MM.1S (cell line): Measurements from ENCODE around the gene EVA1A.

ENCODE experiments used
- EZH2 ChIP-seq: fragments of 300-600 bp; sonication (generic); optimal IDR thresholded peaks from 2 replicates; pipeline ENCODE3; 2017; ENCODE audit warnings: low read depth, mild to moderate bottlenecking, antibody characterized with exemption, low read length, mixed read lengths
- TF ChIP-seq, protein P1 (sequence below): fragments of 300-600 bp; sonication (generic); IDR thresholded peaks from 2 replicates; pipeline ENCODE4 v1.5.1; 2016; ENCODE audit warnings: antibody characterized with exemption, low read length, mixed read lengths

DNA sequence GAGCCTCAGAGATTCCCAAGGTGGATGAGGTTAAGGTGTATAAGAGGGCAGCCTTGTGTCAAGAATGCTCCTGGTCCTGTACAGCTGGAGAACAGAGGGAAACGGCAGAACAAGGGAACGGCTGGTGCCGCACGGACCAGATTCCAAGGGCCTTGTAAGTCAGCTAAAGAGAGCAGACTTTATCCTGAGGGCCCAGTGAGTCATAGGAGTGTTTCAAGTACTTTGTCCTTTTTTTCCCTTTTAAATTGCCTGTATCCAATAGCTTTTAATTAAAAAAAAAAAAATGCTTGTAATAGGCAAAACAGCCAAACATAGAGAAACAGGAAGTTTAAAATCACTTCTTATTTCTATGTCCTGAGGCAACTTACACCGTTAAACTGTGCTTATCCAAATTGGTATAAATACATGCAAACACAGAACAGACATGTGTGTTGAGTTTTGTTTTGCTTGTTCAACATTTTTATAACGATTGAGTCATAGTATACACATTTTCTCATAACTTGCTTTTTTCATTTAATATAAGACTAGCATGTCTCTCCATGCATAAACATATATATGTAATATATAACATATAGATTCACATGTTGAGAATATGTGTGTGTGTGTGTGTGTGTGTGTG, 42.1 kb upstream of the EVA1A start:
- TF ChIP-seq, protein P1, sequence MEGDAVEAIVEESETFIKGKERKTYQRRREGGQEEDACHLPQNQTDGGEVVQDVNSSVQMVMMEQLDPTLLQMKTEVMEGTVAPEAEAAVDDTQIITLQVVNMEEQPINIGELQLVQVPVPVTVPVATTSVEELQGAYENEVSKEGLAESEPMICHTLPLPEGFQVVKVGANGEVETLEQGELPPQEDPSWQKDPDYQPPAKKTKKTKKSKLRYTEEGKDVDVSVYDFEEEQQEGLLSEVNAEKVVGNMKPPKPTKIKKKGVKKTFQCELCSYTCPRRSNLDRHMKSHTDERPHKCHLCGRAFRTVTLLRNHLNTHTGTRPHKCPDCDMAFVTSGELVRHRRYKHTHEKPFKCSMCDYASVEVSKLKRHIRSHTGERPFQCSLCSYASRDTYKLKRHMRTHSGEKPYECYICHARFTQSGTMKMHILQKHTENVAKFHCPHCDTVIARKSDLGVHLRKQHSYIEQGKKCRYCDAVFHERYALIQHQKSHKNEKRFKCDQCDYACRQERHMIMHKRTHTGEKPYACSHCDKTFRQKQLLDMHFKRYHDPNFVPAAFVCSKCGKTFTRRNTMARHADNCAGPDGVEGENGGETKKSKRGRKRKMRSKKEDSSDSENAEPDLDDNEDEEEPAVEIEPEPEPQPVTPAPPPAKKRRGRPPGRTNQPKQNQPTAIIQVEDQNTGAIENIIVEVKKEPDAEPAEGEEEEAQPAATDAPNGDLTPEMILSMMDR: no peak
- TF ChIP-seq EZH2: no peak
